ENCODE data around the gene ADAM11. TPM values are rescaled to one million over a fixed set of nuclear protein-coding genes. Genes with fewer than 3 reads are reported as not detected.

The ADAM11 gene
- total RNA-seq, 1 donor from 2014 or later: 0.06 TPM

DNA sequence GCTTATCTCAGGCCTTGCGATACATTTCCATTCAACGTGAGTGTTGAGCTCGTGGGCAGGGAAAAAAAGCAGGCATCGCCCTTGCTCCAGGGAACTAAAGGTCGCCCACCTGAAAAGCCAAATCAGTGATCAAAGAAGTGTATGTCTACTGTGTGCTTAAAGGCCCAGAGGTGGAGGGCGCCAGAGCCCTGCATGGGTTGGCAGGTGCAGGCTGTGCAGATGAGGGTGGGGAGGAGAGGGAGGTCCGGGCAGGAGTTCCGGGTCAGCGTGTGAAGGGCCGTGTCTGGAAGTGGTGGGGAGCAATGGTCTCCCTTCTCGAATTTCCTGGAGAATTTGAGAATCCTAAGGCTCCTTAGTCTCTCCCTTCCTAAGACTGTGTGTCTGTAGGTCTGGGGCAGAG, 7.2 kb downstream of the ADAM11 start:
- no peak for DNase-seq (ENCODE audit: low read depth)
- TF ChIP-seq, protein P1, sequence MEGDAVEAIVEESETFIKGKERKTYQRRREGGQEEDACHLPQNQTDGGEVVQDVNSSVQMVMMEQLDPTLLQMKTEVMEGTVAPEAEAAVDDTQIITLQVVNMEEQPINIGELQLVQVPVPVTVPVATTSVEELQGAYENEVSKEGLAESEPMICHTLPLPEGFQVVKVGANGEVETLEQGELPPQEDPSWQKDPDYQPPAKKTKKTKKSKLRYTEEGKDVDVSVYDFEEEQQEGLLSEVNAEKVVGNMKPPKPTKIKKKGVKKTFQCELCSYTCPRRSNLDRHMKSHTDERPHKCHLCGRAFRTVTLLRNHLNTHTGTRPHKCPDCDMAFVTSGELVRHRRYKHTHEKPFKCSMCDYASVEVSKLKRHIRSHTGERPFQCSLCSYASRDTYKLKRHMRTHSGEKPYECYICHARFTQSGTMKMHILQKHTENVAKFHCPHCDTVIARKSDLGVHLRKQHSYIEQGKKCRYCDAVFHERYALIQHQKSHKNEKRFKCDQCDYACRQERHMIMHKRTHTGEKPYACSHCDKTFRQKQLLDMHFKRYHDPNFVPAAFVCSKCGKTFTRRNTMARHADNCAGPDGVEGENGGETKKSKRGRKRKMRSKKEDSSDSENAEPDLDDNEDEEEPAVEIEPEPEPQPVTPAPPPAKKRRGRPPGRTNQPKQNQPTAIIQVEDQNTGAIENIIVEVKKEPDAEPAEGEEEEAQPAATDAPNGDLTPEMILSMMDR (conservative IDR thresholded peaks at IDR 0.05; ENCODE audit: low read depth, low read length): no peak
- H3K4me3 ChIP-seq (ENCODE audit: low read depth, low read length): no peak overlapping the region

DNA sequence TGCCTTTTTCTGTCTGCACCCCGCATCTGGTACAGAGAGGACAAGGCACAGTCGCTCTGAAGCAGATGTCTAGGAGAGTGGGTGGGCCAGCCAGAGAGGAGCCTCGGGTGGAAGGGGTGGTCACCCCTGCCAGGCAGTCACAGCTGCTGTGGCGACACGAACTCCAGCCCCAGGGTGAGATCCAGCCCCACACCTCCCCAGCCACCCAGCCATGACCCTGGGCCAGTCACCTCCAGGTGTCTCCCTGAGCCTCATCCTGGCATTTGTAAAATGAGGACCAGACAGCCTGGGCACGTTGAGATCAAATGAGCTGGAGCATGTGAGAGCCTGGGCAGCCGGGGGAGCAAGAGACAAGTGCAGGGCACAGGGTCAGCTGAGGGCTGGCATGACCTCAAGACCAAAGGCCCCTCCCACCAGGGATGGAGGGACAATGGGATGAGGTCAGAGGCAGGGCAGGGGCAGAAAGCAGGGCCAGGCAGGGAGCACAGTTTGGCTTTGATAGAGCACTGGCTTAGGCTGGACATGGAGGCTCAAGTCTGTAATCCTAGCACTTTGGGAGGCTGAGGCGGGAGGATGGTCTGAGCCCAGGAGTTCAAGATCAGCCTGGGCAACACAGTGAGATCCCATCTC, 7.7 kb downstream of the ADAM11 start:
- DNase-seq (ENCODE audit: low read depth): no peak
- no peak overlapping the region for H3K4me3 ChIP-seq (ENCODE audit: low read depth, low read length)
- TF ChIP-seq, protein P1 (conservative IDR thresholded peaks at IDR 0.05; ENCODE audit: low read depth, low read length): no peak

DNA sequence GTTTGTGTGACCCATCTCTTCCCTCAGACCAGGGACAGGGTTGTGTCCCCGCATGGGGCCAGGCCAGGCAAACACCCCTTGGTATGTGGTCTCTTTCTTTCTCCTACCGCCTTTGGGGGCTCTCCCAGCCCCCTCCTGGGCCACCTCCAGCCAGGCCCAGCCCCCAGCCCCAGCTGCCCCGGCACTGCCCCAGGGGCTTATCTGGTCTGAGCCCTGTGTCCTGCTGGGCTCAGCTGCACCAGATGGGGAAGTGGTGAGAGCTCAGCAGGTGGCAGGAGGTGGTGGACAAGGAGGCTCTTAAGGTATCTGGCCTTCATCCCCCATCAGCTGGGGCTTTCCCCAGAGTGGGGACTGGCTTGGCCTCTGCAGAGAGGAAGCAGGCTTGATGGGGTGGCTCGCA, 8.7 kb downstream of the ADAM11 start:
- no peak overlapping the region for H3K4me3 ChIP-seq (ENCODE audit: low read depth, low read length)
- TF ChIP-seq, protein P1 (conservative IDR thresholded peaks at IDR 0.05; ENCODE audit: low read depth, low read length): no peak
- DNase-seq (ENCODE audit: low read depth): no peak

DNA sequence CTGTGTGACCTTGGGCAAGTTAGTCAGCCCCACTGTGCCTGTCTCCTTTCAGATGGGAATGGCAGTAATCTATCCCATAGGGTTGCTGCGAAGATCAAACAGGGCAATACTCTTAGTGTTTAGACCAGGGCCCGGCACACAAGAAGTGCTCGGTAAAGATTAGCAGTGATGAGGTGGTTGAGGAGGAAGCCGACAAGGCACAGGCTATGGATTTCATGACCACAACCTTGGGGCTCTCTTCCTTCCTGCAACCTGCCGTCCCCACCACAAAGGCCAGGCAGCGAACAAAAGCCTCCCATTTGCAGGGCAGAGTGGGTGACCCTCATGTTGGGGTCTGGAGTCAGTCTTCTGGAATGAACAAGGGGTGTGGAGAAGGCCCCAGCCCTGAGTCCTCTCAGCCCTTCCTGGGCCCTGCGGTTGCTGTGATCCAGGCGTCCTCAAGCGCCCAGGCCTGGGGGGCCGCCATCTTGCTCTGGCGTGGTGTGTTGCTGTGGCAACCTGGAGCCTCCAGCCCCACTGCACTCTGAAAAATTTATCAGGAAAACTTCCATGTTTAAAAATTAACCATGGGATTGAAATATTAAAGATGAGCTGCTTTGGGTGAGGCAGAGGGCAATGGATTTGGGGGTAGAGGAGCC, 9.8 kb downstream of the ADAM11 start:
- no peak overlapping the region for H3K4me3 ChIP-seq (ENCODE audit: low read depth, low read length)
- TF ChIP-seq, protein P1 (conservative IDR thresholded peaks at IDR 0.05; ENCODE audit: low read depth, low read length): no peak
- no peak for DNase-seq (ENCODE audit: low read depth)

DNA sequence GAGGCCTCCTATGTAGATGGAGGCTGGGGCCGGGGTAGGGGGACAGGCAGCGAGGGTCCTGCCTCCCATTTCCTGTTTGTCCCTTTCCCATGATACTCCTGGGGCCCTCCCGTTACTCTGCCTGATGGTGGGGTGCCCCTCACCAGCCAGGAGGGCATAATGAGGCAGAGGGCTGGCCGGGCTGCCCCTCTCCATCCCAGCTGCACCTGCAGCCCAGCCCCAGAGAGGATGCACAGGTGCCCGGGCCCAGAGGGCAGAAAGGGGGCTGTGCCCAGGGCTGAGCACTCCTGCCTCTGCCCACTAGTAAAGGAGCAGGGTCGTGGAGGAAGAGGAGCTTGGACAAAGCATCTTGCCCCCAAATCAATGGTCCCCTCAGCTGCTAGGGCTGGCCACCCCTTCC, 10.4 kb downstream of the ADAM11 start:
- no peak for DNase-seq (ENCODE audit: low read depth)
- H3K4me3 ChIP-seq (ENCODE audit: low read depth, low read length): no peak overlapping the region
- TF ChIP-seq, protein P1 (conservative IDR thresholded peaks at IDR 0.05; ENCODE audit: low read depth, low read length): no peak

DNA sequence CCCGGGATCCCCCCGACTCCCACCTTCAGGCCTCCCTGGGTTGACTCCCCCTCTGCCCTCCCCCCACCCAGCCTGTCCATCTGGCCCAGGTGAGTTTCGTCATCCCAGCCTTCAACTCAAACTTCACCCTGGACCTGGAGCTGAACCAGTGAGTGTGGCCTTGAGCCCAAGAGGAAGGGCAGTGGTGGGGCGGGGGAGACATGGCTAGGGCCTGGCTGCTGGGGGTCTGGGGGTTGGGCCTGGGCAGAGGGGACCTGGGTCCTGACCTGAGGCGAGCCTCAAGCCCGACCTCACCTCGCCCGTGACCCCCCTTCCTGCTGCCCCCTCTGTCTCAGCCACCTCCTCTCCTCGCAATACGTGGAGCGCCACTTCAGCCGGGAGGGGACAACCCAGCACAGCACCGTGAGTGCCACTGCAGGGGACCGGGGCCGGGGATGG, 10.9 kb downstream of the ADAM11 start:
- TF ChIP-seq, protein P1 (conservative IDR thresholded peaks at IDR 0.05; ENCODE audit: low read depth, low read length): no peak
- H3K4me3 ChIP-seq (ENCODE audit: low read depth, low read length): no peak overlapping the region
- DNase-seq (ENCODE audit: low read depth): no peak

Measured in epithelial cell of proximal tubule (primary cell).